Measurements from ENCODE around the gene OXT.

GRCh38 chr20:3090565-3090964 is 19.1 kb downstream of the OXT start:
- TF ChIP-seq YY1 (IDR thresholded peaks at IDR 0.05; ENCODE audit: low read depth): no peak
- TF ChIP-seq RAD21 (IDR thresholded peaks at IDR 0.05; ENCODE audit: low read depth): no peak
- no peak for TF ChIP-seq CEBPB (IDR thresholded peaks at IDR 0.05)
- TF ChIP-seq ZBTB7A (IDR thresholded peaks at IDR 0.05; ENCODE audit: low read depth): no peak

Data from Ishikawa (cell line).